22Rv1 (cell line): ENCODE data around the gene IKZF1.

Source experiments
- ZFX ChIP-seq: fragments of 450-650 bp; IDR thresholded peaks from 2 replicates; pipeline ENCODE4 v1.6.1; 2017; ENCODE audit warnings: antibody characterized with exemption, borderline replicate concordance
- TF ChIP-seq, protein P1 (sequence below): fragments of 450-650 bp; IDR thresholded peaks from 2 replicates; pipeline ENCODE4 v1.5.1; 2017; ENCODE audit warnings: mild to moderate bottlenecking

DNA sequence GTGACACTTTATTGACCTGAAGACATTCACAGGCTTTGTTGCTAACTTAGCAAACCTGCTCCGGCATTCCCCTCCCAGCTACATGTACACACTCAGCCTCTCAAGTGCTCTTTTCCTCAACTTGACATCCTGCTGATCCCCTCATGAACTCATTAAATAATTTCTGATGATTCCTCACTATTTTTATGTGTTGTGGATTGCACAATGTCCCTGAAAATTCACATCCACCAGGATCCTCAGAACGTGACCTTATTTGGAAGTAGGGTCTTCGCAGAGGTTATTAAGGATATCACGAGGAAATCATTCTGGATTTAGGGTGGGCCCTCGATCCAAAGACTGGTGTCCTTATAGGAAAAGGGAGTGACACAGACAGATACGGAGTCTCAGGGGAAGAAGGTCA, 118.3 kb downstream of the IKZF1 start:
- TF ChIP-seq, protein P1, sequence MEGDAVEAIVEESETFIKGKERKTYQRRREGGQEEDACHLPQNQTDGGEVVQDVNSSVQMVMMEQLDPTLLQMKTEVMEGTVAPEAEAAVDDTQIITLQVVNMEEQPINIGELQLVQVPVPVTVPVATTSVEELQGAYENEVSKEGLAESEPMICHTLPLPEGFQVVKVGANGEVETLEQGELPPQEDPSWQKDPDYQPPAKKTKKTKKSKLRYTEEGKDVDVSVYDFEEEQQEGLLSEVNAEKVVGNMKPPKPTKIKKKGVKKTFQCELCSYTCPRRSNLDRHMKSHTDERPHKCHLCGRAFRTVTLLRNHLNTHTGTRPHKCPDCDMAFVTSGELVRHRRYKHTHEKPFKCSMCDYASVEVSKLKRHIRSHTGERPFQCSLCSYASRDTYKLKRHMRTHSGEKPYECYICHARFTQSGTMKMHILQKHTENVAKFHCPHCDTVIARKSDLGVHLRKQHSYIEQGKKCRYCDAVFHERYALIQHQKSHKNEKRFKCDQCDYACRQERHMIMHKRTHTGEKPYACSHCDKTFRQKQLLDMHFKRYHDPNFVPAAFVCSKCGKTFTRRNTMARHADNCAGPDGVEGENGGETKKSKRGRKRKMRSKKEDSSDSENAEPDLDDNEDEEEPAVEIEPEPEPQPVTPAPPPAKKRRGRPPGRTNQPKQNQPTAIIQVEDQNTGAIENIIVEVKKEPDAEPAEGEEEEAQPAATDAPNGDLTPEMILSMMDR, result no peak
- no peak for TF ChIP-seq ZFX
